GM13977 (cell line): Measurements from ENCODE around the gene DIP2B.

ENCODE experiments used
- DNase-seq: peaks from one replicate; pipeline ENCODE4 v3.0.0; 2012; ENCODE audit warnings: low spot score
- CTCF ChIP-seq: IDR thresholded peaks from 2 replicates; pipeline ENCODE4 v1.5.1; 2012; ENCODE audit warnings: mild to moderate bottlenecking, control low read depth; ENCODE audit not compliant: insufficient read depth; ENCODE audit errors: extremely low read depth, missing control alignments
- in situ Hi-C: fragments of 300-500 bp; cut with MboI; formaldehyde crosslinking; loops from one replicate; pipeline ENCODE4 v1.12.0; 2022; ENCODE audit warnings: low sequenced_read_pairs, low pct_unique_long_range_greater_than_20kb, mixed read lengths, inconsistent platforms; ENCODE audit not compliant: unreplicated experiment

Gene DIP2B

GRCh38 chr12:50508414-50508813 lies 3.6 kb downstream of the DIP2B start:
- no peak for TF ChIP-seq CTCF
- no peak for DNase-seq
- in situ Hi-C loops, result loop anchor here (10.0 to 25.0 kb wide), 2 partner anchors 126 to 829 kb away; partner anchors contain the start of gene CELA1

- in situ Hi-C loops, result loop anchor here (10.0 to 25.0 kb wide), 2 partner anchors 126 to 828 kb away; partner anchors contain the start of gene CELA1
- TF ChIP-seq CTCF, result no peak
- DNase-seq, result no peak
Observed at GRCh38 chr12:50508970-50509663, 4.3 kb downstream of the DIP2B start.

- no peak for TF ChIP-seq CTCF
Observed at GRCh38 chr12:50514526-50515276, 9.9 kb downstream of the DIP2B start.

GRCh38 chr12:50515587-50515986 lies 10.8 kb downstream of the DIP2B start:
- in situ Hi-C loops, result loop anchor here (25.0 kb wide), 1 partner anchor 822 kb away; the partner anchor contains the start of gene CELA1
- DNase-seq, result no peak
- TF ChIP-seq CTCF, result no peak

More at GRCh38 chr12:50514526-50515276, 9.9 kb downstream of the DIP2B start:
- in situ Hi-C loops, result loop anchor here (25.0 kb wide), 1 partner anchor 823 kb away; the partner anchor contains the start of gene CELA1
- no peak for DNase-seq

GRCh38 chr12:50517421-50518048 lies 12.8 kb downstream of the DIP2B start:
- DNase-seq, result peak; percentile 72
- in situ Hi-C loops, result loop anchor here (25.0 kb wide), 1 partner anchor 820 kb away; the partner anchor contains the start of gene CELA1
- TF ChIP-seq CTCF, result no peak

GRCh38 chr12:50518090-50518489 lies 13.3 kb downstream of the DIP2B start:
- in situ Hi-C loops, result loop anchor here (25.0 kb wide), 1 partner anchor 819 kb away; the partner anchor contains the start of gene CELA1
- TF ChIP-seq CTCF, result no peak
- DNase-seq, result no peak
